ENCODE data around the gene ANKRD6. TPM values are rescaled to one million over a fixed set of nuclear protein-coding genes. Genes with fewer than 3 reads are reported as not detected.

ANKRD6 gene
- total RNA-seq, 4 donors from 2014 or later = 0.57 to 11.6 (median 3.0) TPM

DNA sequence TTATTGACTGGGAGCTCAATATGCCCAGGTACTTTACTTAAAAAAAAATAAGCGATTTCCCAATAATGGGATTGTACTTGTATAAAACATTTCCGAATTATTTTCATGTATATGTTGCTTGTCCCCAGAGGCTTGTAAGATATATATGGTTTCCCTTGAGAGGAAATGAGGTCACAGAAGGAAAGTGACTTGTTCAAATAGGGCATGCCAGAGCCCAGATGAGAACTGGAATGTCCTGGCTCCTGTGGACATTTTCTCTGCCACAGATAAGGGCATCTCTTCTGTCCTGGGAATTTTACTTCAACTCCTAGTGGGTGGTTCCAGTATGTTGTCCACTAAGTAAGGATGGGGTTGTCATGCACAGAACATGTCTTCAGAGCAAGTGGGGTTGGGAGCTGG lies 142.6 kb downstream of the ANKRD6 start:
- H3K4me1 ChIP-seq = no peaks in the 10 kb centered on the region
- no peaks in the 10 kb centered on the region for H3K36me3 ChIP-seq
- H3K27ac ChIP-seq = no peak overlapping the region
- H3K9me3 ChIP-seq = no peaks in the 10 kb centered on the region
- no peaks in the 10 kb centered on the region for H3K27me3 ChIP-seq
- no peak for DNase-seq
- no peak overlapping the region for H3K4me3 ChIP-seq
- TF ChIP-seq, protein P1, sequence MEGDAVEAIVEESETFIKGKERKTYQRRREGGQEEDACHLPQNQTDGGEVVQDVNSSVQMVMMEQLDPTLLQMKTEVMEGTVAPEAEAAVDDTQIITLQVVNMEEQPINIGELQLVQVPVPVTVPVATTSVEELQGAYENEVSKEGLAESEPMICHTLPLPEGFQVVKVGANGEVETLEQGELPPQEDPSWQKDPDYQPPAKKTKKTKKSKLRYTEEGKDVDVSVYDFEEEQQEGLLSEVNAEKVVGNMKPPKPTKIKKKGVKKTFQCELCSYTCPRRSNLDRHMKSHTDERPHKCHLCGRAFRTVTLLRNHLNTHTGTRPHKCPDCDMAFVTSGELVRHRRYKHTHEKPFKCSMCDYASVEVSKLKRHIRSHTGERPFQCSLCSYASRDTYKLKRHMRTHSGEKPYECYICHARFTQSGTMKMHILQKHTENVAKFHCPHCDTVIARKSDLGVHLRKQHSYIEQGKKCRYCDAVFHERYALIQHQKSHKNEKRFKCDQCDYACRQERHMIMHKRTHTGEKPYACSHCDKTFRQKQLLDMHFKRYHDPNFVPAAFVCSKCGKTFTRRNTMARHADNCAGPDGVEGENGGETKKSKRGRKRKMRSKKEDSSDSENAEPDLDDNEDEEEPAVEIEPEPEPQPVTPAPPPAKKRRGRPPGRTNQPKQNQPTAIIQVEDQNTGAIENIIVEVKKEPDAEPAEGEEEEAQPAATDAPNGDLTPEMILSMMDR (IDR thresholded peaks at IDR 0.05) = no peak
- no peak for TF ChIP-seq POLR2A (IDR thresholded peaks at IDR 0.05)

GRCh38 chr6:89580997-89581666 lies 148.2 kb downstream of the ANKRD6 start:
- Histone ChIP-seq H3K4me1 (no peaks in the 10 kb centered on the region), H3K4me3 (no peak overlapping the region), H3K9me3 (no peaks in the 10 kb centered on the region), H3K27ac (no peak overlapping the region), H3K27me3 (no peaks in the 10 kb centered on the region), H3K36me3 (no peaks in the 10 kb centered on the region)
- no peak for DNase-seq
- TF ChIP-seq, protein P1 (IDR thresholded peaks at IDR 0.05) = no peak
- TF ChIP-seq POLR2A (IDR thresholded peaks at IDR 0.05) = no peak

DNA sequence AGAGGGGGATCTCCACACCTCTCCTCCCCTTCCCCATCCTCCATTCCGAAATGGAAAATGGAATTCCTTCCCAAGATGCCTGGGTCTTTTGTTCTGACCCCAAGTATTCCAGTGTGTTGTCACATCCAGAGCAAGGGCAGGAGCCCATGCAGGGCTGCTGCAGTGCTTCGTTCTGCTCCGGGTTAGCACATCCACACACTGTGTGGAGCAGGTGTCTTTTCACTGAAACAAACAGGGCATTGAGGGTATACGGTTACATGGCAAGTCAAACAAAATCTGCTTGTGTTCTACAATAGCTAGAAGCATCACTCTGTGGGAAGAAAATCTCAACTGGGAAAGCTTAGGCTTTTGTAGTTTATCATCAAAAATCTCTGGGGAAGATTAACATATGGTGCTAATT lies 148.7 kb downstream of the ANKRD6 start:
- TF ChIP-seq POLR2A (IDR thresholded peaks at IDR 0.05) = no peak
- TF ChIP-seq, protein P1 (IDR thresholded peaks at IDR 0.05) = no peak
- H3K27me3 ChIP-seq = no peaks in the 10 kb centered on the region
- no peaks in the 10 kb centered on the region for H3K4me1 ChIP-seq
- H3K9me3 ChIP-seq = no peaks in the 10 kb centered on the region
- no peak for DNase-seq
- no peak overlapping the region for H3K27ac ChIP-seq
- no peaks in the 10 kb centered on the region for H3K36me3 ChIP-seq
- no peak overlapping the region for H3K4me3 ChIP-seq

DNA sequence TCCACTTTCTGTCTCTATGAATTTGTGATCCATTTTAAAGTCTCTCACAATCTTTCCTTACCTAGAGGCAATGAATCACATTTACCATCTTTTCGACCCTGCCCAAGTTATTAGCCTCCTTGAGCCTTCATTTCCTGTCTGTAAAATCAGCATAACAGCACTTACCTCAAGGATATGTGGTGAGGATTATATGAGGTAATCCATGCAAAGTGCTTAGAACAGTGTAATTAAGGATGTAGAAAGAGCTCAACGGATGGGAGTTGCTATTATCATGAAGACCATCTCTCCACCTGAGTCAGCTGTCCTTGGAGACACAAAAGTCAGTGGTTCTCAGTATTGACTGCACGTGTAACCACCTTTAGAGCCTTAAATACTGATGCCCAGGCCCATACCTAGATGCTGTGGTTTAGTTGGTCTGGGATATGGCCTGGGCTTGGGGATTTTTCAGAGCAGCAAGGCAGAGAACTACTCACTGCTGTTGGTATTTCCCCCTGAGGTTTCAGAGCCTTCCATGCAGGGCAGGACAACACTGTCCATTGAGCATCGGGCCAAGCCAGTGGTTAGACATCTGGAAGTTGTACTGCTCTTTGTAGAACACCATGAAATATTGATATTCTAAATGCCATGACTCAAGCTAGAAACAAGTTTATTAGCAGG lies 149.8 kb downstream of the ANKRD6 start:
- H3K27ac ChIP-seq = no peak overlapping the region
- no peaks in the 10 kb centered on the region for H3K27me3 ChIP-seq
- H3K36me3 ChIP-seq = no peaks in the 10 kb centered on the region
- no peak for DNase-seq
- no peaks in the 10 kb centered on the region for H3K4me1 ChIP-seq
- H3K4me3 ChIP-seq = no peak overlapping the region
- TF ChIP-seq POLR2A (IDR thresholded peaks at IDR 0.05) = no peak
- TF ChIP-seq, protein P1 (IDR thresholded peaks at IDR 0.05) = no peak
- H3K9me3 ChIP-seq = no peaks in the 10 kb centered on the region

GRCh38 chr6:89583559-89583958 lies 150.6 kb downstream of the ANKRD6 start:
- no peak for DNase-seq
- no peaks in the 10 kb centered on the region for H3K36me3 ChIP-seq
- H3K4me1 ChIP-seq = no peaks in the 10 kb centered on the region
- TF ChIP-seq POLR2A (IDR thresholded peaks at IDR 0.05) = no peak
- TF ChIP-seq, protein P1 (IDR thresholded peaks at IDR 0.05) = no peak
- no peak overlapping the region for H3K4me3 ChIP-seq
- H3K27ac ChIP-seq = no peak overlapping the region
- H3K27me3 ChIP-seq = no peaks in the 10 kb centered on the region
- H3K9me3 ChIP-seq = no peaks in the 10 kb centered on the region
